ENCODE results near the gene TSC2. TPM values are rescaled to one million over a fixed set of nuclear protein-coding genes. Genes with fewer than 3 reads are reported as not detected.

Gene TSC2
- total RNA-seq = 100 to 1,000 TPM in 1 of 2 donors, 10 to 100 TPM in 1; 73.9 to 152 TPM

GRCh38 chr16:2047330-2048115 lies at the start of gene TSC2, which contains the start of gene NTHL1:
TSS of gene TSC2 (plus strand) at chr16:2047985. CDS start at chr16:2048616, 631 bp downstream.
TSS of gene NTHL1 (minus strand) at chr16:2047834. CDS start at chr16:2047823, 11 bp downstream.
- peak within 1 kb of the TSS; percentile 66 to 67 for H3K4me3 ChIP-seq
- TF ChIP-seq, protein P1, sequence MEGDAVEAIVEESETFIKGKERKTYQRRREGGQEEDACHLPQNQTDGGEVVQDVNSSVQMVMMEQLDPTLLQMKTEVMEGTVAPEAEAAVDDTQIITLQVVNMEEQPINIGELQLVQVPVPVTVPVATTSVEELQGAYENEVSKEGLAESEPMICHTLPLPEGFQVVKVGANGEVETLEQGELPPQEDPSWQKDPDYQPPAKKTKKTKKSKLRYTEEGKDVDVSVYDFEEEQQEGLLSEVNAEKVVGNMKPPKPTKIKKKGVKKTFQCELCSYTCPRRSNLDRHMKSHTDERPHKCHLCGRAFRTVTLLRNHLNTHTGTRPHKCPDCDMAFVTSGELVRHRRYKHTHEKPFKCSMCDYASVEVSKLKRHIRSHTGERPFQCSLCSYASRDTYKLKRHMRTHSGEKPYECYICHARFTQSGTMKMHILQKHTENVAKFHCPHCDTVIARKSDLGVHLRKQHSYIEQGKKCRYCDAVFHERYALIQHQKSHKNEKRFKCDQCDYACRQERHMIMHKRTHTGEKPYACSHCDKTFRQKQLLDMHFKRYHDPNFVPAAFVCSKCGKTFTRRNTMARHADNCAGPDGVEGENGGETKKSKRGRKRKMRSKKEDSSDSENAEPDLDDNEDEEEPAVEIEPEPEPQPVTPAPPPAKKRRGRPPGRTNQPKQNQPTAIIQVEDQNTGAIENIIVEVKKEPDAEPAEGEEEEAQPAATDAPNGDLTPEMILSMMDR (IDR thresholded peaks at IDR 0.05) = peak; percentile 15 to 75 (median 45)
- TF ChIP-seq POLR2A (IDR thresholded peaks at IDR 0.05) = peak in 2 of 3 donors; percentile 32 to 37
- no peaks in the 10 kb centered on the region for H3K36me3 ChIP-seq (replicated peaks in 1 of 2; ENCODE audit: insufficient read depth in 1 of 2, low read depth in 2 of 2)
- ATAC-seq (peak; percentile 97), DNase-seq (peak; percentile 96 to 97 (median 96))
- 0 to 3% methylated on average over 5 to 72 of the region's 81 CpGs for WGBS, 2 donors
- peak within 1 kb of the TSS; percentile 45 to 65 (median 56) for H3K27ac ChIP-seq
- no peaks in the 10 kb centered on the region for H3K9me3 ChIP-seq
- no peaks in the 10 kb centered on the region for H3K27me3 ChIP-seq
- intact Hi-C loops (cut with DNase I) = no loop called here
- H3K4me1 ChIP-seq = peaks cover 18% of the 10 kb centered on the region

GRCh38 chr16:1998360-1998835 lies 49.4 kb upstream of the TSC2 start:
- TF ChIP-seq, protein P1 (IDR thresholded peaks at IDR 0.05) = no peak
- no peak for TF ChIP-seq POLR2A (IDR thresholded peaks at IDR 0.05)
- Histone ChIP-seq H3K27me3 (no peaks in the 10 kb centered on the region), H3K4me3 (no peak overlapping the region), H3K9me3 (no peaks in the 10 kb centered on the region), H3K36me3 (replicated peaks in 1 of 2; ENCODE audit: insufficient read depth in 1 of 2, low read depth in 2 of 2) (peaks cover 33% of the 10 kb centered on the region in 2 donors), H3K4me1 (peaks cover 3% of the 10 kb centered on the region), H3K27ac (no peak overlapping the region)
- no peak for ATAC-seq
- DNase-seq = no peak
- intact Hi-C loops (cut with DNase I) = no loop called here
- 89 to 92% methylated on average over 3 to 26 of the region's 27 CpGs for WGBS, 2 donors

- Histone ChIP-seq H3K4me1 (peaks cover 10% of the 10 kb centered on the region), H3K4me3 (no peak overlapping the region), H3K36me3 (replicated peaks in 1 of 2; ENCODE audit: insufficient read depth in 1 of 2, low read depth in 2 of 2) (peaks cover 33% of the 10 kb centered on the region in 2 donors), H3K27me3 (no peaks in the 10 kb centered on the region), H3K27ac (no peak overlapping the region), H3K9me3 (no peaks in the 10 kb centered on the region)
- TF ChIP-seq, protein P1 (IDR thresholded peaks at IDR 0.05) = no peak
- no peak for TF ChIP-seq POLR2A (IDR thresholded peaks at IDR 0.05)
- intact Hi-C loops (cut with DNase I) = no loop called here
- WGBS, 2 donors = 87 to 100% methylated on average over 4 to 27 of the region's 39 CpGs
- no peak for ATAC-seq
- DNase-seq = no peak
Observed at GRCh38 chr16:1998852-1999801, 48.7 kb upstream of the TSC2 start.

DNA sequence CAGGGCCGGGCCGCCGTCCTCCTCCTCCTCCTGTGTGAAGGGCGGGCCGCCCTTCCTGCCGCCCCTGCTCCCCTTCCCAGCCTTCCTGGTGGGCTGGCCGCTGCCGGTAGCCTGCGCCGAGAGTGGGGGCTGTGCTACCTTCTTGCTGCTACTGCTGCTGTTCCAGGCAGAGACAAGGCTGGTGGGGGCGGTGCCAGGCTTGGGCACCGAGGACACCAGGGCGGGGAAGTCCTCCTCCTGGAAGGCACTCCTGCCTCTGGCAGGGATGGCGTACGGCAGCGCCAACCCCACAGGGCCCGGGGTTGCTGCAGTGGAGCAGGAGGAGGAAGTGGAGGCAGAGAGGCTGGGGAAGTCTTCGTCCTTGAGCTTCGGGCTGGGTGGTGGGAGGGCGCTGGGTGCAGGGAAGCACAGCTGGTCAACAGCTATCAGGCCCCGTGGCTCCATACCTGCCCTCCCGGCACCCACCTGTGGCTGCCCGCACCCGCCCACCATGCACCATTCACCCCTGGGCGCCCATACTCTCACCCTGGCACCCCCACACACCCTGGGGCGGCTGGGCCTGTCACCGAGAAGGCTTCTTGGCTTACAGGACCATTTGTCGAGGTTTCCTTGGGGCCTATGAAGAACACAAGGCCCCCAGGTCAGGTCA lies 47.8 kb upstream of the TSC2 start:
- Histone ChIP-seq H3K27me3 (no peaks in the 10 kb centered on the region), H3K36me3 (replicated peaks in 1 of 2; ENCODE audit: insufficient read depth in 1 of 2, low read depth in 2 of 2) (peaks cover 33% of the 10 kb centered on the region in 2 donors)

More for the DNA sequence above, 47.8 kb upstream of the TSC2 start:
- intact Hi-C loops (cut with DNase I) = no loop called here
- no peaks in the 10 kb centered on the region for H3K9me3 ChIP-seq
- 86 to 89% methylated on average over 20 to 22 of the region's 28 CpGs for WGBS, 2 donors
- DNase-seq (no peak), ATAC-seq (no peak)
- no peak for TF ChIP-seq POLR2A (IDR thresholded peaks at IDR 0.05)
- TF ChIP-seq, protein P1 (IDR thresholded peaks at IDR 0.05) = no peak
- H3K4me1 ChIP-seq = peaks cover 19% of the 10 kb centered on the region
- no peak overlapping the region for H3K4me3 ChIP-seq
- H3K27ac ChIP-seq = no peak overlapping the region
